ENCODE data around the gene ALCAM. TPM values are rescaled to one million over a fixed set of nuclear protein-coding genes. Genes with fewer than 3 reads are reported as not detected.
A peak's percentile ranks its signal among the peaks of the same experiment; 100 is the strongest.

The ALCAM gene
- total and polyA plus RNA-seq, 2 donors (not counting 3 experiments of a cell fraction or from before 2014, with no cell fraction given) = 46.3 to 118 TPM

GRCh38 chr3:105533960-105534359 is 167.3 kb downstream of the ALCAM start:
- H3K4me2 ChIP-seq (ENCODE audit: insufficient read depth, low read length) = no peak overlapping the region

GRCh38 chr3:105534491-105534890 is 167.8 kb downstream of the ALCAM start:
- Histone ChIP-seq H3K9me3 (replicated peaks; ENCODE audit: control insufficient read depth, insufficient read depth, low read length) (no peaks in the 10 kb centered on the region), H4K20me1 (replicated peaks; ENCODE audit: control insufficient read depth, extremely low read depth, insufficient read depth, low read length) (no peaks in the 10 kb centered on the region), H3K27ac (ENCODE audit: insufficient read depth, low read depth, low read length) (no peak overlapping the region), H3K79me2 (ENCODE audit: control insufficient read depth, insufficient read depth, low read length) (no peaks in the 10 kb centered on the region), H3K27me3 (ENCODE audit: control insufficient read depth in 2 of 2, insufficient read depth in 2 of 2, low read length in 2 of 2) (no peaks in the 10 kb centered on the region), H3K36me3 (ENCODE audit: control insufficient read depth in 2 of 2, extremely low read depth in 1 of 2, insufficient read depth in 2 of 2, low read length in 2 of 2) (peaks cover 0 to 5% of the 10 kb centered on the region in 2 experiments), H3K4me1 (ENCODE audit: control insufficient read depth, extremely low read depth, insufficient read depth, low read length) (peaks cover 3% of the 10 kb centered on the region), H3K9ac (replicated peaks; ENCODE audit: extremely low read depth, insufficient read depth, low read length) (no peak overlapping the region), H2AFZ (ENCODE audit: low read depth, low read length) (no peak overlapping the region), H3K4me2 (ENCODE audit: insufficient read depth, low read length) (no peak overlapping the region), H3K9me1 (replicated peaks; ENCODE audit: control insufficient read depth, extremely low read depth, insufficient read depth, low read length) (peaks cover 2% of the 10 kb centered on the region), H3K4me3 (replicated peaks in 1 of 3; ENCODE audit: insufficient read depth in 1 of 3, low read depth in 1 of 3, low read length in 3 of 3) (no peak overlapping the region)
- intact Hi-C loops (cut with micrococcal nuclease) = loop anchor here (10.0 kb wide), 1 partner anchor 1530 kb away; no protein-coding TSS in a partner anchor
- TF ChIP-seq JUN (IDR thresholded peaks at IDR 0.05; ENCODE audit: borderline replicate concordance, insufficient read depth, insufficient read length, low read depth) = no peak
- no peak for TF ChIP-seq POLR2AphosphoS5 (IDR thresholded peaks at IDR 0.05; ENCODE audit: insufficient read depth, low read depth, low read length)
- no peak for TF ChIP-seq CTCF (IDR thresholded peaks at IDR 0.05; ENCODE audit: extremely low read depth in 1 of 2, insufficient read depth in 1 of 2, low read depth in 1 of 2, low read length in 2 of 2)
- TF ChIP-seq GATA2 (IDR thresholded peaks at IDR 0.05; ENCODE audit: insufficient read depth, insufficient read length, low read depth, low read length) = no peak
- no peak for TF ChIP-seq POLR2A (IDR thresholded peaks at IDR 0.05; ENCODE audit: low read depth, low read length)
- no peak for TF ChIP-seq FOS (IDR thresholded peaks at IDR 0.05; ENCODE audit: borderline replicate concordance, insufficient read depth, low read length)
- no peak for TF ChIP-seq MYC (IDR thresholded peaks at IDR 0.05; ENCODE audit: low read depth, low read length)
- no peak for TF ChIP-seq EZH2 (IDR thresholded peaks at IDR 0.05; ENCODE audit: borderline replicate concordance, low read depth, low read length, severe bottlenecking)
- no peak for TF ChIP-seq MAX (IDR thresholded peaks at IDR 0.05; ENCODE audit: insufficient read depth, insufficient read length)
- ChIA-PET CTCF (interaction anchor here (0.7 kb wide), 1 partner anchor 16 kb away, joined by 3 read pairs; no protein-coding TSS in a partner anchor), POLR2A (no interaction called here)
- peak; percentile 28 for FAIRE-seq
- BruUV-seq (replicated peaks) = no TSS peak
- dilution Hi-C loops (cut with MboI; ENCODE audit: extremely low pct_ligation_motif_present, low sequenced_read_pairs) = no loop called here
- DNase-seq (ENCODE audit: low read depth, low spot score) = no peak

More at GRCh38 chr3:105533960-105534359, 167.3 kb downstream of the ALCAM start:
- no peak overlapping the region for H3K4me3 ChIP-seq (replicated peaks in 1 of 3; ENCODE audit: insufficient read depth in 1 of 3, low read depth in 1 of 3, low read length in 3 of 3)
- no peaks in the 10 kb centered on the region for H3K79me2 ChIP-seq (ENCODE audit: control insufficient read depth, insufficient read depth, low read length)
- TF ChIP-seq FOS (IDR thresholded peaks at IDR 0.05; ENCODE audit: borderline replicate concordance, insufficient read depth, low read length) = no peak
- TF ChIP-seq POLR2A (IDR thresholded peaks at IDR 0.05; ENCODE audit: low read depth, low read length) = no peak
- no peak for TF ChIP-seq MAX (IDR thresholded peaks at IDR 0.05; ENCODE audit: insufficient read depth, insufficient read length)
- TF ChIP-seq GATA2 (IDR thresholded peaks at IDR 0.05; ENCODE audit: insufficient read depth, insufficient read length, low read depth, low read length) = no peak
- no peaks in the 10 kb centered on the region for H3K9me3 ChIP-seq (replicated peaks; ENCODE audit: control insufficient read depth, insufficient read depth, low read length)
- POLR2A ChIA-PET = interaction anchor here (0.6 kb wide), 1 partner anchor 155 kb away, joined by 5 read pairs; no protein-coding TSS in a partner anchor
- H3K4me1 ChIP-seq (ENCODE audit: control insufficient read depth, extremely low read depth, insufficient read depth, low read length) = peaks cover 6% of the 10 kb centered on the region
- H4K20me1 ChIP-seq (replicated peaks; ENCODE audit: control insufficient read depth, extremely low read depth, insufficient read depth, low read length) = no peaks in the 10 kb centered on the region
- H3K9ac ChIP-seq (replicated peaks; ENCODE audit: extremely low read depth, insufficient read depth, low read length) = no peak overlapping the region
- no peak for DNase-seq (ENCODE audit: low read depth, low spot score)
- intact Hi-C loops (cut with micrococcal nuclease) (loop anchor here (10.0 kb wide), 1 partner anchor 1531 kb away; no protein-coding TSS in a partner anchor), dilution Hi-C loops (cut with MboI; ENCODE audit: extremely low pct_ligation_motif_present, low sequenced_read_pairs) (no loop called here)
- FAIRE-seq = no peak
- CTCF ChIA-PET = interaction anchor here (0.7 kb wide), 1 partner anchor 16 kb away, joined by 3 read pairs; no protein-coding TSS in a partner anchor
- no peak overlapping the region for H2AFZ ChIP-seq (ENCODE audit: low read depth, low read length)
- H3K27ac ChIP-seq (ENCODE audit: insufficient read depth, low read depth, low read length) = no peak overlapping the region
- peaks cover 0 to 5% of the 10 kb centered on the region in 2 experiments for H3K36me3 ChIP-seq (ENCODE audit: control insufficient read depth in 2 of 2, extremely low read depth in 1 of 2, insufficient read depth in 2 of 2, low read length in 2 of 2)
- BruUV-seq (replicated peaks) = no TSS peak
- no peaks in the 10 kb centered on the region for H3K27me3 ChIP-seq (ENCODE audit: control insufficient read depth in 2 of 2, insufficient read depth in 2 of 2, low read length in 2 of 2)
- peaks cover 2% of the 10 kb centered on the region for H3K9me1 ChIP-seq (replicated peaks; ENCODE audit: control insufficient read depth, extremely low read depth, insufficient read depth, low read length)
